ENCODE results near the gene PLEKHH1. TPM values are rescaled to one million over a fixed set of nuclear protein-coding genes. Genes with fewer than 3 reads are reported as not detected.

Gene PLEKHH1
- total and polyA plus RNA-seq, 2 of the 8 experiments (the other 6 are each of a cell fraction or from before 2014, with no cell fraction given): 28.3 to 33.3 TPM

GRCh38 chr14:67602995-67603545 lies 70.0 kb downstream of the PLEKHH1 start:
- H3K18ac ChIP-seq (ENCODE audit: extremely low read depth, low read length): no peak overlapping the region
- H3K9me3 ChIP-seq (ENCODE audit: insufficient read depth in 2 of 2, low read depth in 1 of 2, low read length in 1 of 2): no peaks in the 10 kb centered on the region; a peak in 1 of 4 replicates
- 75% methylated on average over 5 of the region's 5 CpGs; no CpG with 5 or more reads in 1 of the 2 experiments for WGBS, 2 experiments (ENCODE audit: extremely low coverage in 1 of 2, insufficient coverage in 1 of 2, insufficient read length in 1 of 2, insufficient replicate concordance in 2 of 2, low coverage in 1 of 2, low lambda C conversion rate in 2 of 2, missing lambda C conversion rate in 1 of 2)
- no peak overlapping the region for H2BK5ac ChIP-seq (ENCODE audit: low read depth, low read length)
- H4K5ac ChIP-seq (ENCODE audit: insufficient read length, low read depth, low read length): no peak overlapping the region
- no peak for TF ChIP-seq ATF3 (IDR thresholded peaks at IDR 0.05; ENCODE audit: insufficient read depth, low read depth, low read length)
- no peak for TF ChIP-seq GTF2F1 (IDR thresholded peaks at IDR 0.05; ENCODE audit: borderline replicate concordance, low read depth, low read length)
- no peak for TF ChIP-seq POLR2AphosphoS5 (IDR thresholded peaks at IDR 0.05; ENCODE audit: low read depth, low read length)
- no peak for TF ChIP-seq RFX5 (IDR thresholded peaks at IDR 0.05; ENCODE audit: borderline replicate concordance, low read depth, low read length)
- TF ChIP-seq FOSL1 (IDR thresholded peaks at IDR 0.05; ENCODE audit: insufficient read depth, low read depth, low read length): no peak
- no peak for TF ChIP-seq TBP (IDR thresholded peaks at IDR 0.05; ENCODE audit: low read depth, low read length)
- TF ChIP-seq TAF7 (optimal IDR thresholded peaks at IDR 0.05; ENCODE audit: borderline replicate concordance, low read depth, low read length): no peak
- TF ChIP-seq, protein P1, sequence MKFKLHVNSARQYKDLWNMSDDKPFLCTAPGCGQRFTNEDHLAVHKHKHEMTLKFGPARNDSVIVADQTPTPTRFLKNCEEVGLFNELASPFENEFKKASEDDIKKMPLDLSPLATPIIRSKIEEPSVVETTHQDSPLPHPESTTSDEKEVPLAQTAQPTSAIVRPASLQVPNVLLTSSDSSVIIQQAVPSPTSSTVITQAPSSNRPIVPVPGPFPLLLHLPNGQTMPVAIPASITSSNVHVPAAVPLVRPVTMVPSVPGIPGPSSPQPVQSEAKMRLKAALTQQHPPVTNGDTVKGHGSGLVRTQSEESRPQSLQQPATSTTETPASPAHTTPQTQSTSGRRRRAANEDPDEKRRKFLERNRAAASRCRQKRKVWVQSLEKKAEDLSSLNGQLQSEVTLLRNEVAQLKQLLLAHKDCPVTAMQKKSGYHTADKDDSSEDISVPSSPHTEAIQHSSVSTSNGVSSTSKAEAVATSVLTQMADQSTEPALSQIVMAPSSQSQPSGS (IDR thresholded peaks at IDR 0.05; ENCODE audit: low read length): no peak
- no peak overlapping the region for H2BK120ac ChIP-seq (replicated peaks; ENCODE audit: low read depth, low read length)
- H2BK12ac ChIP-seq (ENCODE audit: low read depth, low read length): no peak overlapping the region
- no peak overlapping the region for H3K4me2 ChIP-seq (ENCODE audit: insufficient read depth in 1 of 2, low read depth in 2 of 2, low read length in 2 of 2)
- H2BK15ac ChIP-seq (ENCODE audit: low read length): no peak overlapping the region
- H2BK20ac ChIP-seq (ENCODE audit: low read length): no peak overlapping the region
- H3K79me2 ChIP-seq (ENCODE audit: control insufficient read depth in 1 of 2, insufficient read depth in 2 of 2, low read length in 2 of 2): no peaks in the 10 kb centered on the region
- CTCF ChIA-PET (ENCODE audit: partially characterized antibody): interaction anchor here (0.6 to 0.7 kb wide), 2 partner anchors 101 to 181 kb away, joined by 3 read pairs; no protein-coding TSS in a partner anchor
- no peak overlapping the region for H3K56ac ChIP-seq (replicated peaks; ENCODE audit: insufficient read length, low read depth, low read length)
- DNase-seq (ENCODE audit: low read depth in 1 of 2, low spot score in 2 of 2) (no peak), FAIRE-seq (no peak)
- H4K91ac ChIP-seq (replicated peaks; ENCODE audit: insufficient read length, low read length): no peak overlapping the region
- no peak overlapping the region for H4K8ac ChIP-seq (ENCODE audit: extremely low read depth, insufficient read depth, low read length)
- H2AFZ ChIP-seq (ENCODE audit: low read length): no peak overlapping the region
- no peak overlapping the region for H3K4me3 ChIP-seq (ENCODE audit: extremely low read depth in 1 of 4, insufficient read depth in 2 of 4, low read depth in 3 of 4, low read length in 4 of 4)
- no peak overlapping the region for H3K27ac ChIP-seq (ENCODE audit: low read depth, low read length)
- no peaks in the 10 kb centered on the region for H4K20me1 ChIP-seq (replicated peaks in 1 of 2; ENCODE audit: control insufficient read depth in 1 of 2, insufficient read depth in 2 of 2, low read length in 2 of 2)
- no peaks in the 10 kb centered on the region for H3K79me1 ChIP-seq (ENCODE audit: low read depth, low read length)
- H3K9ac ChIP-seq (replicated peaks in 1 of 4; ENCODE audit: extremely low read depth in 1 of 4, low read depth in 3 of 4, low read length in 3 of 4): no peak overlapping the region
- H3K4ac ChIP-seq (replicated peaks; ENCODE audit: insufficient read length, low read depth, low read length): no peak overlapping the region
- peaks cover 2% of the 10 kb centered on the region; the same call in 1 of the 2 replicates for H3K23me2 ChIP-seq (ENCODE audit: low read depth, low read length)
- no peak overlapping the region for H2AK5ac ChIP-seq (ENCODE audit: low read depth, low read length)
- no peaks in the 10 kb centered on the region; a peak in 1 of 7 replicates for H3K4me1 ChIP-seq (replicated peaks in 1 of 4; ENCODE audit: control insufficient read depth in 3 of 4, insufficient read depth in 4 of 4, low read length in 3 of 4)
- no peak overlapping the region for H3K14ac ChIP-seq (ENCODE audit: insufficient read length)
- POLR2A ChIA-PET (ENCODE audit: partially characterized antibody): no interaction called here
- no peak overlapping the region for H3K23ac ChIP-seq (ENCODE audit: insufficient read length)
- H3K27me3 ChIP-seq (replicated peaks in 1 of 4; ENCODE audit: control insufficient read depth in 3 of 4, extremely low read depth in 1 of 4, insufficient read depth in 3 of 4, low read length in 3 of 4): peaks cover 12 to 66% (median 44%) of the 10 kb centered on the region in 4 experiments
- H3K36me3 ChIP-seq (ENCODE audit: control insufficient read depth in 2 of 4, insufficient read depth in 4 of 4, low read length in 3 of 4): no peaks in the 10 kb centered on the region
